Ishikawa (cell line): ENCODE results near the gene ZNF646.

Experiments
- EP300 ChIP-seq: IDR thresholded peaks from 2 replicates; pipeline ENCODE4 v1.6.1; 2012; ENCODE audit warnings: borderline replicate concordance
- MAX ChIP-seq: IDR thresholded peaks from 2 replicates; pipeline ENCODE4 v1.6.1; 2012
- RAD21 ChIP-seq: IDR thresholded peaks from 2 replicates; pipeline ENCODE4 v1.6.1; 2012; ENCODE audit warnings: low read depth
- TCF12 ChIP-seq: IDR thresholded peaks from 2 replicates; pipeline ENCODE4 v1.6.1; 2012; ENCODE audit warnings: low read depth
- TEAD4 ChIP-seq: IDR thresholded peaks from 2 replicates; pipeline ENCODE4 v1.6.1; 2012
- ZBTB7A ChIP-seq: IDR thresholded peaks from 2 replicates; pipeline ENCODE4 v1.6.1; 2012; ENCODE audit warnings: low read depth

- TF ChIP-seq EP300: no peak
- no peak for TF ChIP-seq TCF12
- TF ChIP-seq ZBTB7A: no peak
- TF ChIP-seq TEAD4: no peak
- no peak for TF ChIP-seq MAX
- no peak for TF ChIP-seq RAD21
Observed at GRCh38 chr16:31071861-31072260, 2.4 kb upstream of the ZNF646 start.
